ENCODE measurements around the gene ZNHIT6.
A peak's percentile ranks its signal among the peaks of the same experiment; 100 is the strongest.

The ZNHIT6 gene

GRCh38 chr1:85707990-85708828 is at the start of gene ZNHIT6 (continued):
- TF ChIP-seq ZNF692 (tag by site-specific recombination; IDR thresholded peaks at IDR 0.05) (peak; percentile 71), SP2 (tag by site-specific recombination; IDR thresholded peaks at IDR 0.05) (peak; percentile 62), ZNF518A (tag by site-specific recombination; conservative IDR thresholded peaks at IDR 0.05; ENCODE audit: low read depth) (peak; percentile 72), ZBTB8A (tag by site-specific recombination; IDR thresholded peaks at IDR 0.05) (peak; percentile 71), ZBTB44 (tag by site-specific recombination; IDR thresholded peaks at IDR 0.05) (no peak), YY1 (tag by site-specific recombination; IDR thresholded peaks at IDR 0.05) (peak; percentile 17; the same call in 1 of the 2 replicates), ZNF621 (tag by site-specific recombination; IDR thresholded peaks at IDR 0.05) (no peak), KLF17 (tag by site-specific recombination; IDR thresholded peaks at IDR 0.05) (peak; percentile 33), ZNF76 (tag by site-specific recombination; IDR thresholded peaks at IDR 0.05; ENCODE audit: borderline replicate concordance, low read depth) (peak; percentile 55; the same call in 1 of the 2 replicates), KLF8 (tag by site-specific recombination; IDR thresholded peaks at IDR 0.05) (peak; percentile 66; the same call in 1 of the 2 replicates), KLF16 (tag by site-specific recombination; IDR thresholded peaks at IDR 0.05) (peak; percentile 77), ZNF146 (tag by site-specific recombination; IDR thresholded peaks at IDR 0.05) (peak; percentile 8; the same call in 1 of the 2 replicates), IKZF3 (tag by site-specific recombination; IDR thresholded peaks at IDR 0.05) (0 out of 2 replicates have a peak, but pooled peaks have one; percentile 8), ZFP37 (tag by site-specific recombination; IDR thresholded peaks at IDR 0.05) (peak; percentile 95), GLIS2 (tag by site-specific recombination; IDR thresholded peaks at IDR 0.05) (peak; percentile 68), ZFP3 (tag by site-specific recombination; IDR thresholded peaks at IDR 0.05; ENCODE audit: low read depth) (peak; percentile 59), ZSCAN18 (tag by site-specific recombination; IDR thresholded peaks at IDR 0.05) (no peak), ZNF549 (tag by site-specific recombination; IDR thresholded peaks at IDR 0.05) (no peak), ZNF223 (tag by site-specific recombination; IDR thresholded peaks at IDR 0.05) (no peak), ZSCAN30 (tag by site-specific recombination; IDR thresholded peaks at IDR 0.05) (peak; percentile 64; the same call in 1 of the 2 replicates)
- TF ChIP-seq, protein P1, sequence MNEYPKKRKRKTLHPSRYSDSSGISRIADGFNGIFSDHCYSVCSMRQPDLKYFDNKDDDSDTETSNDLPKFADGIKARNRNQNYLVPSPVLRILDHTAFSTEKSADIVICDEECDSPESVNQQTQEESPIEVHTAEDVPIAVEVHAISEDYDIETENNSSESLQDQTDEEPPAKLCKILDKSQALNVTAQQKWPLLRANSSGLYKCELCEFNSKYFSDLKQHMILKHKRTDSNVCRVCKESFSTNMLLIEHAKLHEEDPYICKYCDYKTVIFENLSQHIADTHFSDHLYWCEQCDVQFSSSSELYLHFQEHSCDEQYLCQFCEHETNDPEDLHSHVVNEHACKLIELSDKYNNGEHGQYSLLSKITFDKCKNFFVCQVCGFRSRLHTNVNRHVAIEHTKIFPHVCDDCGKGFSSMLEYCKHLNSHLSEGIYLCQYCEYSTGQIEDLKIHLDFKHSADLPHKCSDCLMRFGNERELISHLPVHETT (tag by site-specific recombination; IDR thresholded peaks at IDR 0.05) = peak; percentile 79; the same call in 1 of the 2 replicates
- TF ChIP-seq, protein P2, sequence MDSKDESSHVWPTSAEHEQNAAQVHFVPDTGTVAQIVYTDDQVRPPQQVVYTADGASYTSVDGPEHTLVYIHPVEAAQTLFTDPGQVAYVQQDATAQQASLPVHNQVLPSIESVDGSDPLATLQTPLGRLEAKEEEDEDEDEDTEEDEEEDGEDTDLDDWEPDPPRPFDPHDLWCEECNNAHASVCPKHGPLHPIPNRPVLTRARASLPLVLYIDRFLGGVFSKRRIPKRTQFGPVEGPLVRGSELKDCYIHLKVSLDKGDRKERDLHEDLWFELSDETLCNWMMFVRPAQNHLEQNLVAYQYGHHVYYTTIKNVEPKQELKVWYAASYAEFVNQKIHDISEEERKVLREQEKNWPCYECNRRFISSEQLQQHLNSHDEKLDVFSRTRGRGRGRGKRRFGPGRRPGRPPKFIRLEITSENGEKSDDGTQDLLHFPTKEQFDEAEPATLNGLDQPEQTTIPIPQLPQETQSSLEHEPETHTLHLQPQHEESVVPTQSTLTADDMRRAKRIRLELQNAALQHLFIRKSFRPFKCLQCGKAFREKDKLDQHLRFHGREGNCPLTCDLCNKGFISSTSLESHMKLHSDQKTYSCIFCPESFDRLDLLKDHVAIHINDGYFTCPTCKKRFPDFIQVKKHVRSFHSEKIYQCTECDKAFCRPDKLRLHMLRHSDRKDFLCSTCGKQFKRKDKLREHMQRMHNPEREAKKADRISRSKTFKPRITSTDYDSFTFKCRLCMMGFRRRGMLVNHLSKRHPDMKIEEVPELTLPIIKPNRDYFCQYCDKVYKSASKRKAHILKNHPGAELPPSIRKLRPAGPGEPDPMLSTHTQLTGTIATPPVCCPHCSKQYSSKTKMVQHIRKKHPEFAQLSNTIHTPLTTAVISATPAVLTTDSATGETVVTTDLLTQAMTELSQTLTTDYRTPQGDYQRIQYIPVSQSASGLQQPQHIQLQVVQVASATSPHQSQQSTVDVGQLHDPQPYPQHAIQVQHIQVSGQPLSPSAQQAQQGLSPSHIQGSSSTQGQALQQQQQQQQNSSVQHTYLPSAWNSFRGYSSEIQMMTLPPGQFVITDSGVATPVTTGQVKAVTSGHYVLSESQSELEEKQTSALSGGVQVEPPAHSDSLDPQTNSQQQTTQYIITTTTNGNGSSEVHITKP (tag by site-specific recombination; IDR thresholded peaks at IDR 0.05) = peak; percentile 34; the same call in 1 of the 2 replicates
